Measurements from ENCODE around the gene LGR4. TPM values are rescaled to one million over a fixed set of nuclear protein-coding genes. Genes with fewer than 3 reads are reported as not detected.

Gene LGR4
- total RNA-seq, 1 donor from 2014 or later, result 7.5 TPM

GRCh38 chr11:27410272-27410671 lies 62.3 kb downstream of the LGR4 start:
- intact Hi-C loops (cut with DNase I), result no loop called here
- no peak for TF ChIP-seq CTCF (IDR thresholded peaks at IDR 0.05)
- H3K27me3 ChIP-seq, result no peaks in the 10 kb centered on the region

GRCh38 chr11:27409742-27410141 lies 62.8 kb downstream of the LGR4 start:
- Histone ChIP-seq H3K4me1 (no peaks in the 10 kb centered on the region), H3K27me3 (no peaks in the 10 kb centered on the region), H3K27ac (no peak overlapping the region), H3K4me3 (no peak overlapping the region), H3K9me3 (no peaks in the 10 kb centered on the region), H3K36me3 (no peaks in the 10 kb centered on the region)
- ATAC-seq, result no peak
- intact Hi-C loops (cut with DNase I), result no loop called here
- TF ChIP-seq CTCF (IDR thresholded peaks at IDR 0.05), result no peak
- DNase-seq, result no peak

More at GRCh38 chr11:27410272-27410671, 62.3 kb downstream of the LGR4 start:
- no peaks in the 10 kb centered on the region for H3K9me3 ChIP-seq
- H3K36me3 ChIP-seq, result no peaks in the 10 kb centered on the region
- DNase-seq, result no peak
- ATAC-seq, result no peak
- no peak overlapping the region for H3K4me3 ChIP-seq
- no peaks in the 10 kb centered on the region for H3K4me1 ChIP-seq
- no peak overlapping the region for H3K27ac ChIP-seq

- no peak overlapping the region for H3K4me3 ChIP-seq
- intact Hi-C loops (cut with DNase I), result no loop called here
- no peaks in the 10 kb centered on the region for H3K27me3 ChIP-seq
- DNase-seq (no peak), ATAC-seq (no peak)
- H3K36me3 ChIP-seq, result no peaks in the 10 kb centered on the region
- H3K27ac ChIP-seq, result no peak overlapping the region
- TF ChIP-seq CTCF (IDR thresholded peaks at IDR 0.05), result no peak
- no peaks in the 10 kb centered on the region for H3K4me1 ChIP-seq
- H3K9me3 ChIP-seq, result no peaks in the 10 kb centered on the region
Measured at GRCh38 chr11:27409049-27409448, 63.5 kb downstream of the LGR4 start.

- no peak for DNase-seq
- Histone ChIP-seq H3K27ac (no peak overlapping the region), H3K27me3 (no peaks in the 10 kb centered on the region), H3K9me3 (no peaks in the 10 kb centered on the region), H3K4me1 (no peaks in the 10 kb centered on the region), H3K36me3 (no peaks in the 10 kb centered on the region), H3K4me3 (no peak overlapping the region)
- no peak for ATAC-seq
- no peak for TF ChIP-seq CTCF (IDR thresholded peaks at IDR 0.05)
- intact Hi-C loops (cut with DNase I), result no loop called here
Measured at GRCh38 chr11:27408246-27408800, 64.3 kb downstream of the LGR4 start.

GRCh38 chr11:27406498-27407354 lies 65.9 kb downstream of the LGR4 start:
- intact Hi-C loops (cut with DNase I), result no loop called here
- no peaks in the 10 kb centered on the region for H3K36me3 ChIP-seq
- no peak for TF ChIP-seq CTCF (IDR thresholded peaks at IDR 0.05)
- ATAC-seq (no peak), DNase-seq (no peak)
- H3K4me1 ChIP-seq, result no peaks in the 10 kb centered on the region
- no peak overlapping the region for H3K4me3 ChIP-seq
- H3K9me3 ChIP-seq, result no peaks in the 10 kb centered on the region
- H3K27ac ChIP-seq, result no peak overlapping the region
- no peaks in the 10 kb centered on the region for H3K27me3 ChIP-seq
